Transverse colon (tissue), 4 donors: Measurements from ENCODE around the gene SEMA6B. TPM values are rescaled to one million over a fixed set of nuclear protein-coding genes. Genes with fewer than 3 reads are reported as not detected.

ENCODE experiments used
- DNase-seq: peaks from one replicate; pipeline ENCODE4 v3.0.0-alpha.2; 2019
- H3K27ac ChIP-seq, 4 donors: fragments of 200-600 bp; sonication (generic); 2 replicates each; pipeline ENCODE4 v1.5.1; 2016 to 2018; ENCODE audit warnings: inconsistent platforms in 4 of 4
- H3K27me3 ChIP-seq: fragments of 200-600 bp; sonication (generic); 2 replicates; pipeline ENCODE4 v1.5.1; 2017; ENCODE audit warnings: inconsistent platforms
- H3K36me3 ChIP-seq, 4 donors: fragments of 200-600 bp; sonication (generic); 2 replicates each; pipeline ENCODE4 v1.5.1; 2017 to 2019; ENCODE audit warnings: inconsistent platforms in 4 of 4
- H3K4me1 ChIP-seq, 4 donors: fragments of 200-600 bp; sonication (generic); 2 replicates each; pipeline ENCODE4 v1.5.1; 2017 to 2020; ENCODE audit warnings: inconsistent platforms in 4 of 4
- H3K4me3 ChIP-seq, 4 donors: fragments of 200-600 bp; sonication (generic); 1 replicate in 1 of 4; 2 replicates in 3 of 4; pipeline versions ENCODE4 v1.5.1 to v1.6.1; 2017 to 2019; ENCODE audit warnings: inconsistent platforms in 4 of 4
- H3K9me3 ChIP-seq, 2 donors: fragments of 200-600 bp; sonication (generic); 2 replicates each; pipeline ENCODE4 v1.5.1; 2017 to 2019; ENCODE audit warnings: inconsistent platforms in 2 of 2
- CTCF ChIP-seq, 5 experiments: fragments of 200-600 bp in 3 of 5; fragments of 450-650 bp in 2 of 5; sonication (generic) in 3 of 5; IDR thresholded peaks; 1 replicate in 2 of 5; 2 replicates in 3 of 5; pipeline ENCODE4 v1.5.1; 2016 to 2017; ENCODE audit warnings: antibody characterized with exemption in 5 of 5, inconsistent platforms in 3 of 5, mild to moderate bottlenecking in 2 of 5, moderate library complexity in 1 of 5
- EP300 ChIP-seq: sonication (generic); formaldehyde crosslinking; IDR thresholded peaks from one replicate; pipeline ENCODE4 v1.6.1; 2017; ENCODE audit warnings: antibody characterized with exemption, low read depth
- POLR2A ChIP-seq: fragments of 450-650 bp; IDR thresholded peaks from one replicate; pipeline ENCODE4 v1.6.1; 2016; ENCODE audit warnings: antibody characterized with exemption, mild to moderate bottlenecking, moderate library complexity
- POLR2AphosphoS5 ChIP-seq, 3 donors: sonication (generic); formaldehyde crosslinking; IDR thresholded peaks; one replicate each; pipeline ENCODE4 v1.6.1; 2016; ENCODE audit warnings: antibody characterized with exemption in 3 of 3
- WGBS, 2 donors: methylation state at CpG; one replicate each; pipeline ENCODE4 v1.1.5; 2018; ENCODE audit warnings: low coverage in 1 of 2; 5-methylcytosine and 5-hydroxymethylcytosine counted together
- in situ Hi-C, 4 donors: fragments of 200-750 bp; cut with MboI; loops; one replicate each; pipeline versions ENCODE4 v1.15.0 to v1.15.1; 2017; ENCODE audit warnings: low sequenced_read_pairs in 3 of 4, low pct_ligation_motif_present in 1 of 4, low pct_unique_long_range_greater_than_20kb in 1 of 4
- intact Hi-C: fragments of 100-400 bp; cut with DNase I; formaldehyde crosslinking; loops from one replicate; pipeline ENCODE4 v1.15.1; 2023; ENCODE audit warnings: low total_unique reads
- total RNA-seq, 4 donors: library from RNA; depleted of rRNA; stranded (reverse); fragments of >200 nt; gene quantifications; one replicate each; pipeline ENCODE4 v1.1.0, GENCODE V29; 2016

The SEMA6B gene
- total RNA-seq, 4 donors from 2014 or later = 1.00 to 4.1 (median 1.7) TPM

- WGBS, 2 donors = 59 to 79% methylated on average over 3 to 5 of the region's 5 CpGs
These were observed 33.0 kb upstream of the SEMA6B start for GRCh38 chr19:4592445-4592844.

GRCh38 chr19:4591320-4591719 is 31.8 kb upstream of the SEMA6B start:
- in situ Hi-C loops = no loop called here
- intact Hi-C loops = loop anchor here (1.0 to 10.0 kb wide), 2 partner anchors 43 to 157 kb away; no protein-coding TSS in a partner anchor
- 37 to 41% methylated on average over 6 of the region's 6 CpGs for WGBS, 2 donors

More at GRCh38 chr19:4592445-4592844, 33.0 kb upstream of the SEMA6B start:
- no peak for DNase-seq
- no peaks in the 10 kb centered on the region for H3K4me1 ChIP-seq
- H3K4me3 ChIP-seq = no peak overlapping the region
- no peaks in the 10 kb centered on the region for H3K9me3 ChIP-seq
- peaks cover 80% of the 10 kb centered on the region for H3K27me3 ChIP-seq
- intact Hi-C loops = loop anchor here (10.0 kb wide), 1 partner anchor 158 kb away; no protein-coding TSS in a partner anchor
- no peak overlapping the region for H3K27ac ChIP-seq
- no peaks in the 10 kb centered on the region for H3K36me3 ChIP-seq
- in situ Hi-C loops = no loop called here
- TF ChIP-seq EP300 (no peak), CTCF (IDR thresholded peaks at IDR 0.05) (no peak), POLR2A (no peak), POLR2AphosphoS5 (IDR thresholded peaks at IDR 0.05) (no peak)

GRCh38 chr19:4590559-4590958 is 31.1 kb upstream of the SEMA6B start:
- TF ChIP-seq POLR2A (no peak), POLR2AphosphoS5 (IDR thresholded peaks at IDR 0.05) (no peak), EP300 (no peak), CTCF (IDR thresholded peaks at IDR 0.05) (no peak)
- Histone ChIP-seq H3K9me3 (no peaks in the 10 kb centered on the region), H3K27me3 (peaks cover 79% of the 10 kb centered on the region), H3K27ac (no peak overlapping the region), H3K36me3 (no peaks in the 10 kb centered on the region), H3K4me3 (no peak overlapping the region), H3K4me1 (no peaks in the 10 kb centered on the region)
- DNase-seq = no peak
- intact Hi-C loops = loop anchor here (10.0 kb wide), 1 partner anchor 156 kb away; no protein-coding TSS in a partner anchor
- WGBS, 2 donors = 58 to 74% methylated on average over 4 to 9 of the region's 9 CpGs
- in situ Hi-C loops = no loop called here

More at GRCh38 chr19:4591320-4591719, 31.8 kb upstream of the SEMA6B start:
- Histone ChIP-seq H3K4me3 (no peak overlapping the region), H3K4me1 (no peaks in the 10 kb centered on the region), H3K27ac (no peak overlapping the region), H3K27me3 (peaks cover 79% of the 10 kb centered on the region), H3K9me3 (no peaks in the 10 kb centered on the region), H3K36me3 (no peaks in the 10 kb centered on the region)
- no peak for DNase-seq
- TF ChIP-seq CTCF (IDR thresholded peaks at IDR 0.05) (no peak), POLR2A (no peak), POLR2AphosphoS5 (IDR thresholded peaks at IDR 0.05) (no peak), EP300 (no peak)

GRCh38 chr19:4589579-4590410 is 30.3 kb upstream of the SEMA6B start:
- Histone ChIP-seq H3K9me3 (no peaks in the 10 kb centered on the region), H3K27ac (no peak overlapping the region), H3K36me3 (no peaks in the 10 kb centered on the region), H3K4me1 (peaks cover 1 to 2% (median 2%) of the 10 kb centered on the region in 4 donors), H3K27me3 (peaks cover 81% of the 10 kb centered on the region), H3K4me3 (no peak overlapping the region)
- in situ Hi-C loops = no loop called here
- WGBS, 2 donors = 47% methylated on average over 11 of the region's 11 CpGs; no CpG with 5 or more reads in 1 of the 2 donors
- peak in 3 of 5 experiments; percentile 16 to 20 (median 19) for TF ChIP-seq CTCF (IDR thresholded peaks at IDR 0.05)
- no peak for TF ChIP-seq POLR2AphosphoS5 (IDR thresholded peaks at IDR 0.05)
- intact Hi-C loops = loop anchor here (10.0 kb wide), 1 partner anchor 155 kb away; no protein-coding TSS in a partner anchor
- no peak for DNase-seq
